Jurkat, Clone E6-1 (cell line): ENCODE data around the gene GRID2.
"Not testable (repeated sequence)": the region's sequence is repeated elsewhere in the genome, so short reads cannot be mapped to it uniquely, and the experiment has no call there.

ENCODE experiments used
- DNase-seq: peaks from one replicate; pipeline ENCODE4 v3.0.0-alpha.2; 2011; ENCODE audit warnings: low read depth, low spot score
- H3K4me3 ChIP-seq: 2 replicates; pipeline ENCODE4 v1.5.1; 2011; ENCODE audit warnings: mild to moderate bottlenecking, low read length, control low read depth, moderate library complexity

Gene GRID2

GRCh38 chr4:93303440-93303839 is 999.7 kb downstream of the GRID2 start:
- H3K4me3 ChIP-seq, result no peak overlapping the region
- no peak for DNase-seq

DNA sequence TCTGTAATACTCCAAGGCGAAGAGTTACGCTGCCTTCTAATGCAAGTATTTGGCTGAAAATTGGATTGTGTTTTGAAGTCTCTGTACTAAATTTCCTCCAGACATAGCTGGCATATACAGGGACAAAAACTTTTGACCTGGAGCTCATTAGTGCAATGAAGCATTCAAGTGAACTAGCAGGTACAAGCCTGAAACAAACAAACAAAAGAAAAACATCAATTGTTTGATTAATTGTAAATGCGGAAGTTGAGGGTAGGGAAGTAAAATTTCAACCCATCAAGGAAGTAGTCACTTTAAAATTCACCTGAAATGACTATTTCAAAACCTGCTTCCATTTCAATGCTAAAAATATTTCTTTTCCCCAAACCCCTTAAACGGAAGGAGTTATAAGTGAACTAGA is 1008.5 kb downstream of the GRID2 start:
- H3K4me3 ChIP-seq, result no peak overlapping the region
- no peak for DNase-seq

DNA sequence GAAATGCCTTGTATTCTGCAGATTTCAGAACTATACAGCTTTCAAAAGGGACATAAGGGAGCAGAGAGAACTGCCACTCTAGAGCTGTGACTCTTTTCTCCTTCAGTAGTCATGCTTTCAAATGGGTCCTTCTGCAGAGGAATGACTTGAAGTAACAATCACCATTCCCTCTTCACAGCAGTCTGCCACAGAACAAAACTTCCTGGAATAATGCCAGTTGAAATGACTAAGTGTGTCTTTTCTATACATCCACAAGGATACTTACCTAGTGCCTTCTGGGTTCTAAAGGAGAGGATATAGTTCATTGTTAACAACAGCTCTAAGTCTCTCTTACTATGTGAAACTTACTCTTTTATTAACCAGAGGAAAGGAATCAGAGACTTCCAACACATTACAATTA is 1009.4 kb downstream of the GRID2 start:
- no peak overlapping the region for H3K4me3 ChIP-seq
- DNase-seq, result no peak

DNA sequence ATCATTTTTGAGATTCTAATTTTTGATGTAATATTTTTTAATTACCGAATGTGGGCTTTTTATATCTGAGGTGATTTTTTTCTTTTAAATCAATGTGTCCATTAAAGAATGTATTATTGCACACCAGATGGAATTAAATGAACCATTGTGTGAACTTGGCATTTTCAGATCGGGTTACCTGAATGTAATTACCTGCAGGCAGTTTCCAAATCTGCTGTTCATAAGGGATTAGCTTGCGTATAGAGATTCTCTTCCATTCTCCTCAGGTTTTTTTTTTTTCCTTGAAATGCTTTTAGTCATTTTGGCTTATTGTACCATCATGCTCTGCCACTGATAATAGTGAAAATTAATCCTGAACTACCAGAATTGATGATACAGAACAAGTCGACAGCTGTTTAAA is 1013.3 kb downstream of the GRID2 start:
- no peak overlapping the region for H3K4me3 ChIP-seq
- no peak for DNase-seq

- DNase-seq, result no peak
- no peak overlapping the region for H3K4me3 ChIP-seq
Observed at GRCh38 chr4:93317561-93317960, 1013.8 kb downstream of the GRID2 start.

DNA sequence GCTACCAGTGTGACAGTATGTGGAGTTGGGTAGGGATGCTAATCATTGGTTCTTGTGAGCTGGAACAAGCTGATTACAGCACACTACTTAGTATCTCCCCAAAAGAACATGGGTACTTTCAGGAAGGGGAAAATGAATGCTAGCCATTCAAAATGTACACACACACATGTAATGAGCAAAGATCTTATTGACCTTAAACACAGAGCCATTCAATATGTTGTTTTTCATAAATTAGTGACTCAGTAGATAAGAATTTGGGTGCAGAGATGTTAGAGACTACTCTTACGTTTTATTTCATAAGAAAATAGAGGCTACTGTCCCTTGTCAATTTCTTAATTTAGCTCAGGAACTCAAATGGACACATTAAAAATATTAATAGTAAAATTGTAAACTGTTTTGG is 1015.3 kb downstream of the GRID2 start:
- no peak overlapping the region for H3K4me3 ChIP-seq
- no peak for DNase-seq

DNA sequence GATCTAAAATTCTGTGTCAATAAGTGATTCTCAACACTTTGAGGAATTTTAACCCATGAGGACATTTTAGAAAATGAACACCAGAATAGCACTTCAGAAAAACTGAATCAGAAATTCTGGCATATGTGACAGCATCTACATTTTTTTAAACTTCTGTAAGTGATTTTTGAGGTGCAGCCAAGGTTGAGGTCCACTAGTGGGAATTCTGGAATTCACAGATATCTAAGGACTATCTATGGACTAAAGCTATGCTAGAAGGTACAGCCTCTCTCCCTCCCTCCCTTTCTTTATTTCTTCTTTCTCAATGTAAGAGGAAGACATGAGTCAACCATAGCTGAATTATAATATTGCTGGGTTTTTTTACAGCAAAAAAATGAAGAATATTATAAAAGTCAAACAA is 1016.6 kb downstream of the GRID2 start:
- no peak for DNase-seq
- H3K4me3 ChIP-seq, result no peak overlapping the region

GRCh38 chr4:93327346-93327745 is 1023.6 kb downstream of the GRID2 start:
- no peak overlapping the region for H3K4me3 ChIP-seq
- no peak for DNase-seq

- DNase-seq, result no peak
- no peak overlapping the region for H3K4me3 ChIP-seq
Observed at GRCh38 chr4:93334003-93334402, 1030.2 kb downstream of the GRID2 start.

DNA sequence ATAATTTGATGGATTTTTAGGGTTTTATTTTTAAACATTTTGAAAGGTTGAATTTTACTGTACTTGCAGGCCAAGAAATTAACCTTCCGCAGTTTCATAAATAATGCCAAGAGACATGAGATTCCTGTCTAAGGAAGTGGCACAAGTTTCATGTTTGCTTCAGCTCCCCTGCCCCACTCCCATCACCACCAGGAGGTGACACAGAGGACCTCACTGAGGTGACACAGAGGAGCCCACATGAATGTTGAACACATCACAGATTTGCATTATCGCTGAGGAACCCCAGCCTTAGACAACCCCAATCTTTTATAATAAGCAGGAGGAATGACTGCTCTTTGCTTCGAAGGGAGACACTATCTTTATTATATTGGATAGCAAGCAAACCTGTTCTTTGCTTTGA is 1033.4 kb downstream of the GRID2 start:
- no peak for DNase-seq

GRCh38 chr4:93342738-93343137 is 1039.0 kb downstream of the GRID2 start:
- DNase-seq, result no peak
- no peak overlapping the region for H3K4me3 ChIP-seq

More for the DNA sequence above, 1033.4 kb downstream of the GRID2 start:
- no peak overlapping the region for H3K4me3 ChIP-seq

DNA sequence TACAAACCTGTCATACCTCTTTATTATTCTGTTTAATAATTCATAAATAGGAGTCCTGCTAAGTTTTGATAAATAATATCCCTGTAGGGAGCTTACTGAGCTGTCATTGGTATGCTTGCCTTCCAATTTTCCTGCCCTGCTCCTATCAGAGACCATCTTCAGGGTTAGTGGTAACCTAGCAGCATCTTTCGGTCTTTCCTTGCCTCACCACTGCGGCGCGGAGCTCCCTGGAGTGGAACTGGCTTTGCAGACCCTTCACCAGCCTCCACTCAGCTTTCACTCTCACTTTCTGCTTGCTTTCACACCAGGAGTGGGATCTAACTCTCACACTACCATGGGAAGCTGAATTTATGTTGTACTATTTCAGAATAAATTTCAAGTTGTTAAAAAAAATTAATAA is 1043.1 kb downstream of the GRID2 start:
- no peak for DNase-seq
- H3K4me3 ChIP-seq, result no peak overlapping the region

DNA sequence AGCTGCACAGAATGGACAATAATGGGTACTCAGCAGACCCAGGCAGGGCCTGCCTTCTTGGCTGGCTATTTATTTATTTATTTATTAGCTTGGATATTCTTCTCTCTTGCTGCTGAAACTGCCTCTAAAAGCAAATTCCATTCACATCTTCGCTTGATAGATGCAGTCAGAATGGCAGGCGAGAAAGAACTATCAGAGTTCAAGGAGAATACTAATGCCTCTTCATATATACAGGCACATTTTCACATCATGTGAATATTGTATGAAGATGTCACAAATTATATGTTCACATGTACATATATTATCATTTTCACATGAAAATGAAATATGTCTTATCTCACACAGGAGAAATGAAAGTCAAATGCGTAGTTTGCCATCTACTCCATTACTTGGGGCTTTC is 1045.1 kb downstream of the GRID2 start:
- DNase-seq, result no peak

DNA sequence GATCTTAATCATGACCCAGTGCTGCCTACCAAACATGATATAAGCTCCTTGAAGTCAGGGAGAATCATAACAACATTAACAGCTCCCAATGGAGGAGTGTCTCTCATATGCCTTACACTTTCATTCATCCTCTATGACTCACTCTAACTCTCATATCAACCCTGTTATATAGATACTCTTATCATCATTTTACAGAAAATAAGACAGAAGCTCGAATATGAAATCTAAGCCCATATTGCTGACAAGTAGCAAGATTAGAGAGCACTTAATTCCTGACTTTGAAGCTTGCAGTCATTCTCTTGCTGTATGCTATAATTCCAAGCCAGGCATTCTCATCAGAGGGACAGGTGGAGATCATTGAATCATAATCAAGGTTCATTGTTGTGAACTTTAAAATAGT is 1048.1 kb downstream of the GRID2 start:
- no peak overlapping the region for H3K4me3 ChIP-seq
- DNase-seq, result no peak

More for the DNA sequence above, 1045.1 kb downstream of the GRID2 start:
- no peak overlapping the region for H3K4me3 ChIP-seq

DNA sequence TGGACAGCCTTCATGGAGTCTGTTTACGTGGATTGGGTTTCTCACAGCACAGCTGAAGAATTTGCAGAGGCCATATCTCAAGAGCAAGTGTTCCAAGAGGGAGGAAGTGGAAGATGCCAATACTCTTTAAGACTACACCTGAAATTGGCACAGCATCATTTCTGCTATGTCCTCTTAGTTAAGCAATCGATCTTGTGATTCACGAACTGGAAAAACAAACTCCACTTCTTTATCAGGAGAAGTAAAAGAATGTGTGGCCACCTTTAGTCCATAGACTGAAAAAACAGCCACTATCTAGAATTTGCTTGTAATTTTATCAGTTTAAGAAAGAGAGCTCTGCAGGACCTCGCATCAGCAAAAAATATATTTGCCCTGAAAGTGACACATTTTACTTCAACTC is 1051.6 kb downstream of the GRID2 start:
- DNase-seq, result no peak
- H3K4me3 ChIP-seq, result no peak overlapping the region

DNA sequence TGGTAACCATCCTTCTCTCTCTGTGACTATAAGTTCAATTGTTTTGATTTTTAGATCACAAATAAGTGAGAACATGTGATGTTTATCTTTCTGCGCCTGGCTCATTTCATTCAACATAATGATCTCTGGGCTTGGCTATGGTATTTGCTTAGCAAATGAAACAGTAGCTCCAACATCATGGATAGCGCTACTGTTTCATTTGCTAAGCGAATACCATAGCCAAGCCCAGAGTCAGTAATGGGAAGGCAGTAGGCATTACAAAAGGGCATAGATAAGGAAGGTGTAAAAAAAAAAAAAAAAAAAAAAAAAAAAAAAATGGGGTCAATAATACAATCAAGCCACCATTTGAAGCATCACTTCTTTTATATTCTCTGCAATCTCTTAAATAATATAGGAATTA is 1055.8 kb downstream of the GRID2 start:
- no peak for DNase-seq

DNA sequence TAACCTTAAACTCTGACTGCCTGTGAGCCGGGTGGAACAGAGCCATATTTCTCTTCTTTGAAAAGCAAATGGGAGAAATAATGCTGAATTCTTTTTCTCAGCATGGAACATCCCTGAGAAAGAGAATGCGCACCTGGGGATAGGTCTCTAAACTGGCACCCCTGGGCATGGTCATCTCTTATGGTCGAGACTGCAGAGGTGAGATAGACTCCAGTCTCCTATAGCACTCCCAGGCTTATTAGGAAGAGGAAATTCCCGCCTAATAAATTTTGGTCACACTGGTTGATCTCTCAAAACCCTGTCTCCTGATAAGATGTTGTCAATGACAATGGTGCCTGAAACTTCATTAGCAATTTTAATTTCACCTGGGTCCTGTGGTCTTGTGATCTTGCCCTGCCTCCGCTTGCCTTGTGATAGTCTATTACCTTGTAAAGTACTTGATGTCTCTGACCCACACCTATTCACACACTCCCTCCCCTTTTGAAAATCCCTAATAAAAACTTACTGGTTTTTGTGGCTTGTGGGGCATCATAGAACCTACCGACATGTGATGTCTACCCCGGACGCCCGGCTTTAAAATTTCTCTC is 1062.5 kb downstream of the GRID2 start:
- DNase-seq, H3K4me3 ChIP-seq: not testable (repeated sequence)

More for the DNA sequence above, 1055.8 kb downstream of the GRID2 start:
- H3K4me3 ChIP-seq, result no peak overlapping the region

DNA sequence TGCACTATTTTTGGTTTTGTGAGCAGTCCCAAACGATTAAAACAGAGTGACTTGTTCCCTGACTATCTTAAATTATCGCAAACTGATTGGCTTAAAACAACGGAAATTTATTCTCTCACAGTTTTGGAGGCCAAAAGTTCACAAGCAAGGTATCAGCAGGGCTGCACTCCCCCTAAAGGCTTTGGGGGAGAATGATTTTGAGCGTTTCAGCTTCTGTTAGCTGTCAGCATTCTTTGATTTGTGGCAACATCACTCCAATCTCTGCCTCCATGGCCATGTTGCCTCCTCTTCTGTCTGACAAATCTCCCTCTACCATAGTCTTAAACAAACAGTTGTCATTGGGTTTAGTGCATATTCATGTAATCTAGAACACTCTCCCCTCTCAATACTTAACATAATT is 1065.2 kb downstream of the GRID2 start:
- DNase-seq, result no peak
- no peak overlapping the region for H3K4me3 ChIP-seq

DNA sequence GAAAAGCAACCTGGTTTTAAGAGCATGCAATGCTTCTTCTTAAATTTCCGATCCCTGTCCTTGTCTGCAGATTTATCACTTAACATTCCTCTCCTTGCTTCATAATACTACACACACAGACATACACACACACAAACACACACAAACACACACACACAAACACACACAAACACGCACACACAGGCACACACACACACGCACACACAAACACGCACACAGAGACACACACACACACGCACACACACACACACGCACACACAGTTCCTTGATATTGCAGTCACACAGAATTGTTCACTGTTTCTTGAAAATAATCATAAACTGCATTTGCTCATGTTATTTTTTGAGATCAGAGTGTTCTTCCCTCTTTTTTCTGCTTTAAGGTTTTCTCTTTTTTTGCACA is 1066.5 kb downstream of the GRID2 start:
- no peak for DNase-seq
- no peak overlapping the region for H3K4me3 ChIP-seq

DNA sequence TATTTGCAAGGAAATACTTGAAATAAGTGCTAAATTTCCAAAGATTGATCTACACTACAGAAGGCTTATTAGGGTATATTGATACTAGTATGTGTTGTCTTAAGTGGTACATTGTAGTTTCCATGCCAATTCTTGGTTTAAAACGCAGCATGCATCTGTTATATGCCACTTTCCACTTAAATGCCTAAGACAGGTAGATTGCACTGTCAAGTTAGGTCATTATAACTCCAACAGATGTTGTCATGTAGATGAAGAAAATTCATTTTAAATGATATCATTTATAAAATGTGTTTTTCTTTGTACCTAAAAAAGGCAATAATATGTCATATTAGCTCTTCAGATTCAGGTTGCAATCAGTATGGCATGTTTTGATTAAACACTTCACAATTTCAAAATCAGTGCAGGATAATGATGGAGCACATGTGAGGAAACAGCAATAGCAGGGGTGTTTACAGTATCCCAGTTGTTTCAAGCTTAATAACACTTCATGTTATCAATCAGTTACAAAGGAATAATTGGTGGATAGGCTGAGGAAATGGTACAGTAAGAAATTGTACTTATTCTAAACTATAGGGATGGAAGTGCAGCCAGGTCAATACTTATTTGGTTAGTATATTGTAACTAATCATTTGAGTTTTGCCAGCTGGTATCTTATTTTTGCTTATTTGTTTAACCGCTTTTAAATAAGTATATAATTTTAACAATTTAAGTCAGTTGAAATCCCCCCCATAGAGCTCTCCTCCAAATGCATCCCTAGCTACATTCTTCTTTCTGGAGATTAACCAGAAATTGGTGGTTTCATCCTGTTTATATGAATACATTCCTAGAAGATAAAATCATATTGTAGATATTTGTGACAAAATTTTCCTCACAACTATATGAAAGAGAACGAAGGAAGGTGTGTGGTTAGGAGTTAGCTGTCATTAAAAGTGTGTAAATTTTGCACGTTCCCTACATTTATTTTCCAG is 1070.4 kb downstream of the GRID2 start:
- no peak for DNase-seq
- no peak overlapping the region for H3K4me3 ChIP-seq

DNA sequence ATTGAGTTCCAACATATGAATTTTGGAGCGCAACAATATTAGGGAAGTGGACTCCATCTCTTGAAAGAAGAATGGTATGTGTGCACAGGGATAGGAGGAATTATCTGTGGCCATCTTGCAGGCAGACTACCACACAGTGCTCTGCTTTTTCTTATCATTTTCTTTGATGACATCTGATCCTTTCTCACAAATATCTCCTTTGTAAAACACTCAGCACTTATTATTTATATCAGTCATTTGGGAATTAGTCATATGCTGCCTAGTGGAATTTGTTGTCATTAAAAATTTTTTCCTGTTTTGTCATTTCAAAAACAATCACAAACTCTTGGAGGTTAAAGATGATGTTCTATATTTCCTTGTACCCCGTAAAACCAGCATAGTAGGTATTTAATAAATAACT is 1080.5 kb downstream of the GRID2 start:
- no peak overlapping the region for H3K4me3 ChIP-seq
- no peak for DNase-seq
